ENCODE results near the gene DHRS9. TPM values are rescaled to one million over a fixed set of nuclear protein-coding genes. Genes with fewer than 3 reads are reported as not detected.

DHRS9 gene
- total and polyA plus RNA-seq, 3 donors from 2014 or later = 2.3 to 16.5 (median 2.4) TPM

DNA sequence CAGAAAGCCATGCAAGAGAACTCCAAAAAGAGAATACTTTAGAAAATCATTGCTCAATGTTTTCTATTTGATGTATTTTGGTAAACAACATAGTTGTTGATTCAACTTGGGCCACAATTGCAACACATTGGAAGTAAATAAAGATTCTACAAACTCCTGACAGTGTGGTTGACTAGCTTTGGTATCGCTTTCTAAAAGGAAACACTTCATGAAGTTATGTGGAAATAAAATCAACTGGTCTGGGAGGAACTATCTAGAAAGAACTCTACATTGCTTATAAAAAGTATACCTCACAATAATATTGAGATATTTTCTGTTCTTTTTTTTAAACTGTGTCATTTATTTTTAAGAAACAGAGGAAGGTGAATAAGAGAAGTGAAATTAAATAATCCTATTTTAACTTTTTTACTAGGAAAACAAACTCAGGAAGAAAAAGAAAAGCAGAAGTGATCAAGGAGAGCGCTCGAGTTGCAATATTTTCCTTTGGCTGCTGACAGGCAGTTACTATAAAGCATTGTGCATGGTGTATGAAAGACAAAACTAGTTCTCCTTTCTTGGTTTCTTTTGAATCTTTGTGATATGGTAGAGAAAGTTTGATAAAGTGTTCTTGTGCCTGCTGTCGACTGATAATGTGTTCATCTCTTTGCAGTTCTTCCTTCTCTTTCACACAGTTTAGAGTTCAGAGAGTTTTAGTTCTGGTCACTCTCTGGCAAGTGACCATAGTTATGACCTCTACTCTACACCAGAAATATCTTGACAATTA is 3.0 kb downstream of the DHRS9 start:
- no peak overlapping the region for H3K4me3 ChIP-seq
- TF ChIP-seq, protein P1, sequence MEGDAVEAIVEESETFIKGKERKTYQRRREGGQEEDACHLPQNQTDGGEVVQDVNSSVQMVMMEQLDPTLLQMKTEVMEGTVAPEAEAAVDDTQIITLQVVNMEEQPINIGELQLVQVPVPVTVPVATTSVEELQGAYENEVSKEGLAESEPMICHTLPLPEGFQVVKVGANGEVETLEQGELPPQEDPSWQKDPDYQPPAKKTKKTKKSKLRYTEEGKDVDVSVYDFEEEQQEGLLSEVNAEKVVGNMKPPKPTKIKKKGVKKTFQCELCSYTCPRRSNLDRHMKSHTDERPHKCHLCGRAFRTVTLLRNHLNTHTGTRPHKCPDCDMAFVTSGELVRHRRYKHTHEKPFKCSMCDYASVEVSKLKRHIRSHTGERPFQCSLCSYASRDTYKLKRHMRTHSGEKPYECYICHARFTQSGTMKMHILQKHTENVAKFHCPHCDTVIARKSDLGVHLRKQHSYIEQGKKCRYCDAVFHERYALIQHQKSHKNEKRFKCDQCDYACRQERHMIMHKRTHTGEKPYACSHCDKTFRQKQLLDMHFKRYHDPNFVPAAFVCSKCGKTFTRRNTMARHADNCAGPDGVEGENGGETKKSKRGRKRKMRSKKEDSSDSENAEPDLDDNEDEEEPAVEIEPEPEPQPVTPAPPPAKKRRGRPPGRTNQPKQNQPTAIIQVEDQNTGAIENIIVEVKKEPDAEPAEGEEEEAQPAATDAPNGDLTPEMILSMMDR (IDR thresholded peaks at IDR 0.05) = no peak
- no peak for TF ChIP-seq POLR2A (IDR thresholded peaks at IDR 0.05)
- H3K36me3 ChIP-seq (ENCODE audit: low read depth, missing control alignments) = no peaks in the 10 kb centered on the region
- no peaks in the 10 kb centered on the region for H3K27me3 ChIP-seq
- WGBS, 2 donors = 72 to 74% methylated on average over 4 of the region's 4 CpGs
- H3K9me3 ChIP-seq = no peaks in the 10 kb centered on the region
- no peak overlapping the region for H3K27ac ChIP-seq
- DNase-seq = no peak
- intact Hi-C loops (cut with DNase I; ENCODE audit: low total_unique reads) = no loop called here
- H3K4me1 ChIP-seq = no peaks in the 10 kb centered on the region

DNA sequence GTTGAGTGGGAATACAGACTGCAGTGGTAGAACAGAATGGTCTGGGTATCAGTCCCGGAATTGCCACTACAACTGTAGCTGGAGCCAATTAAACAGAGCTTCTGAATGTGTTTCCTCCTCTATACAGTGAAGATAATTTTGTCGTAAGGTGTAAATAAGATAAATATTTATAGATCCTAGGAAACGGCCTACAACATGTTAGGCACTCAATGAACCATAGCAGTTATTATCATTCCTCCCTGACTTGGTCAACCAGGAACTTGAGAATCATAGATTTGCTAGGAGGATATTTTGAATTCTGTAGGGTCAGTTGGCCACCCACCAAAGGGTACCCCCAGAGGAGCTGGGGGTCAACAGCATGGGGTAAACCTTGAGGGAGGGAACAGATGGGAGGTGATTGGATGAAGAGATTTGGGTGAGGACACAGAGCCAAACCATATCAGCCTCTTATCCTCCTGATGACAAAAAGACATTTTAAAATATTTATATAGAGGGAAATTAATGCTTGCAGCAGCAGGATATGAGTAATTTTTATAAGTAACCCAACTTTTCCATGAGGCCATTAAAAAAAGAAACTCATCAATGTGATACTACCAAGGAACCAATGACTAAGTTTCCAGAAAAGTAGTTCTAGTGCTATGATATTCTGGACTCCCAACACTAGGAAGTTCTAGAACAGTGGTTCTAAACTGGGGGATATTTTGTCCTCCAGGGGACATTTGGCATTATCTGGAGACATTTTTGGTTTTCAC is 4.0 kb downstream of the DHRS9 start:
- H3K27ac ChIP-seq = no peak overlapping the region
- intact Hi-C loops (cut with DNase I; ENCODE audit: low total_unique reads) = no loop called here
- H3K9me3 ChIP-seq = no peaks in the 10 kb centered on the region
- no peak overlapping the region for H3K4me3 ChIP-seq
- H3K4me1 ChIP-seq = no peaks in the 10 kb centered on the region
- no peaks in the 10 kb centered on the region for H3K36me3 ChIP-seq (ENCODE audit: low read depth, missing control alignments)
- no peaks in the 10 kb centered on the region for H3K27me3 ChIP-seq
- 86 to 91% methylated on average over 3 of the region's 3 CpGs for WGBS, 2 donors
- TF ChIP-seq POLR2A (IDR thresholded peaks at IDR 0.05) = no peak
- TF ChIP-seq, protein P1 (IDR thresholded peaks at IDR 0.05) = no peak
- no peak for DNase-seq

DNA sequence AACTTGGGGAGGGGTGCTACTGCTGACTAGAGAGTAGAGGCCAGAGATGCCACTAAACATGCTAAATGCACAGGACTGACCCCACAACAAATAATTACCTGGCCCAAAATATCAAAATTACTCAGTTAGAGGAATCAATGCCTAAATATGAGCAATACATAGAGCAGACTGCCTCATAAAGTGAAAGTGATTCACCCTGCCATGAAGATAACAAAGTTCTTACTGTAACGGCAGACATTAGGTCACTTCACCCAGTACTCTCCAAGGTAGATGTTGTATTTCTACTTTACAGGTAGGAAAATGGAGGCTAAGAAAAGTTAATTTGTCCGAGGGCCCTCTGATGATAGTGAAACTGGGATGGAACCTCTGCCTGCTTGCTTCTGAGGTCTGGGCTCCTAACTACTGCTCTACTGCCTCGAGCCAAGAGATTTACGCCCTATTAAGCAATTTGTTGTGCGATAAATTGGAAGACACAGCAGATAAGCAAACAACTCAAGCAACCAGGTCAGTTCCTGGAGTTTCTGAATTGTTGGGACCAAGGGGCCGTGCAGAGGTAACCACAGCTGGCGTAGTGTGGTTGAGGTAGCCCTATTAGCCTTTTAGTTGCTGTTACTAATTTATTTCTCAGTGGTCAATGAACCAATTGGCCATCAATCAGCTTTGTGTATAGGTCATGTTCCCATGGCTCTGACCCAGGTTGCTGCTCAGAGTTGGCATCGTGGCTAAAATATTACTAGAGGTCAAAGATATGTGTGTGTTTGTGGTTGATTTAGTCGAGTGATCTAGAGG is 4.8 kb downstream of the DHRS9 start:
- intact Hi-C loops (cut with DNase I; ENCODE audit: low total_unique reads) = no loop called here

DNA sequence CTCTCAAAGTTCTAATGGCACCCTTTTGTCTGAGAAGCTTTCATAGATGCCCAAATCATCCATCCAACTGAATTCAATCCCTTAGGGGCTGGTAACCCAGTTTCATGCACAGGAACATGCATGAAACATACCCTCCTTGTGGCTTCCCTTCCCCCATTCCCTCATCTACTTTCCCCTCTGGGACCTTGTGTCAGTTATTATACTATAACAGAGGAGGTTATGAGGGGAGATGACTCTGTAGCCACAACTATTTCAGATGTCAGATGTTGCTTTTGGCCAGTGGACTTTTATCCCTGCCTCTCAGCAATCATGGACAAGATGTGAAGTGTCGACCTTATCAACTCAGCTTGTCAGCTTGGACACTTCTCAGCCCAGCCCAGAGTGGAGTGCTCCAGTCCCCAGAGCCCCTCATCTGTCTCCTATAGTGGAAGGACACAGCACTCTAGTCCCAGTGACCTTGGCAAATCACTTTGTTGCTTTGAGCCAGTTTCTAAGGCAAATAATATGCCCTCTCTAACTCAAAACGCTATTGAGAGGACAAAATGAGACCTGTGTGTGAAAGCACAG is 8.4 kb downstream of the DHRS9 start:
- Histone ChIP-seq H3K36me3 (ENCODE audit: low read depth, missing control alignments) (no peaks in the 10 kb centered on the region), H3K4me3 (no peak overlapping the region), H3K27ac (no peak overlapping the region), H3K27me3 (no peaks in the 10 kb centered on the region), H3K4me1 (no peaks in the 10 kb centered on the region), H3K9me3 (no peaks in the 10 kb centered on the region)
- no peak for DNase-seq
- 29 to 53% methylated on average over 2 of the region's 2 CpGs for WGBS, 2 donors
- intact Hi-C loops (cut with DNase I; ENCODE audit: low total_unique reads) = no loop called here
- TF ChIP-seq POLR2A (IDR thresholded peaks at IDR 0.05) = no peak
- TF ChIP-seq, protein P1 (IDR thresholded peaks at IDR 0.05) = no peak

More for the DNA sequence above, 4.8 kb downstream of the DHRS9 start:
- Histone ChIP-seq H3K36me3 (ENCODE audit: low read depth, missing control alignments) (no peaks in the 10 kb centered on the region), H3K4me1 (no peaks in the 10 kb centered on the region), H3K27me3 (no peaks in the 10 kb centered on the region), H3K27ac (no peak overlapping the region), H3K4me3 (no peak overlapping the region), H3K9me3 (no peaks in the 10 kb centered on the region)
- no peak for DNase-seq
- TF ChIP-seq POLR2A (IDR thresholded peaks at IDR 0.05) = no peak
- WGBS, 2 donors = 62 to 64% methylated on average over 9 of the region's 9 CpGs

Measured in testis (tissue), 3 donors.